Retinal pigment epithelial cell (primary cell): ENCODE data around the gene PDAP1.
"Not testable (repeated sequence)": the region's sequence is repeated elsewhere in the genome, so short reads cannot be mapped to it uniquely, and the experiment has no call there.

Experiments
- DNase-seq: peaks from one replicate; pipeline ENCODE4 v3.0.0-alpha.2; 2010; ENCODE audit warnings: low read depth
- H3K4me3 ChIP-seq: 2 replicates; pipeline ENCODE4 v1.5.1; 2011; ENCODE audit warnings: mild to moderate bottlenecking, low read length, control low read depth, moderate library complexity
- CTCF ChIP-seq: conservative IDR thresholded peaks from 2 replicates; pipeline ENCODE4 v1.5.1; 2011; ENCODE audit warnings: low read depth, low read length, control low read depth, inconsistent platforms

Gene PDAP1

DNA sequence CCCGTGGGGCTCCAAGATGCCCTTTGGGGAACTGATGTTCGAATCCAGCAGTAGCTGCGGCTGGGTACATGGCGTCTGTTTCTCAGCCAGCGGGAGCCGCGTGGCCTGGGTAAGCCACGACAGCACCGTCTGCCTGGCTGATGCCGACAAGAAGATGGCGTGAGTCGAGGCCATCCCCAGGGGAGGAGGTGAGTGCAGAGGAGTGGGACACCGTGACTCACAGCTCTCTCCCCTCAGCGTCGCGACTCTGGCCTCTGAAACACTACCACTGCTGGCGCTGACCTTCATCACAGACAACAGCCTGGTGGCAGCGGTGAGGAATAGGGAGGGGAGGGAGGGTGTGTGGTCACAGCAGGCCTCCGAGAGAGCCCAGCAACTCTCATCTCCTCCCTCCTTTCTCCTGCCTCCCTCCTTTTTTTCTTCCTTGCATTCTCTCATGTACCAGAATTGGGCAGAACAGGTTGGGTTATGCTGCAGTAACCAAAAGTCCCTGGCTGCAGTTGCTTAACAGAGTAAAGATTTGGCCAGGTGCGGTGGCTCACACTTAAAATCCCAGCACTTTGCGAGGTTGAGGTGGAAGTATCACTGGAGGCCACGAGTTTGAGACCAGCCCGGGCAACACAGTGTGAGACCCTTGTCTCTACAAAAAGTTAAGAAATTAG lies 17.3 kb downstream of the PDAP1 start:
- TF ChIP-seq CTCF, result no peak
- no peak for DNase-seq
- no peak overlapping the region for H3K4me3 ChIP-seq

DNA sequence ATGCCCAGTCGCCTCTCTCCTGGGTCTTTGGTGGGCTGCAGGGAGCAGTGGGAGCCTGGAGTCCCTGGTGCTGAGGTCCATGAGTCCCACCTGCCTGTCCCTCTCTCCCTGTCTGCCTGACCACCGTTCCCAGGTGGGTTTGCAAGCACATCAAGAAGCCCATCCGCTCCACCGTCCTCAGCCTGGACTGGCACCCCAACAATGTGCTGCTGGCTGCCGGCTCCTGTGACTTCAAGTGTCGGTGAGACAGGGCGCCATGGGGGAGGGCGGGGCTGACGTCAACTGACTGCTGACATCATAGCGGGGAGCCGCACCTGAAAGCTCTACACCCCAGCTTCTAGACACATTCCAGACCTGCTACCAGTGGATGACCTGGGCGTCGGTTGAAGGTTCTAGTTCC lies 18.6 kb downstream of the PDAP1 start:
- no peak for DNase-seq
- no peak overlapping the region for H3K4me3 ChIP-seq
- no peak for TF ChIP-seq CTCF

DNA sequence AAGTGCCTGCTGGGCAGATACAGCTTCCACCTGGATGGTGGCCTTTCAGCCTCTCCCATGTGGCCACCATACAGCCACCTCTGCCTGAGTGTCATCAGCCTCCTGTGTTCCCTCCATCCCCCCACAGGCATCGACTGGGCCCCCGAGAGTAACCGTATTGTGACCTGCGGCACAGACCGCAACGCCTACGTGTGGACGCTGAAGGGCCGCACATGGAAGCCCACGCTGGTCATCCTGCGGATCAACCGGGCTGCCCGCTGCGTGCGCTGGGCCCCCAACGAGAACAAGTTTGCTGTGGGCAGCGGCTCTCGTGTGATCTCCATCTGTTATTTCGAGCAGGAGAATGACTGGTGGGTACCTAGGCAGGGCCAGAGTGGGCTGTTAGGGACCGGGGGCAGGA lies 20.5 kb downstream of the PDAP1 start:
- no peak for TF ChIP-seq CTCF
- no peak overlapping the region for H3K4me3 ChIP-seq
- DNase-seq, result no peak

DNA sequence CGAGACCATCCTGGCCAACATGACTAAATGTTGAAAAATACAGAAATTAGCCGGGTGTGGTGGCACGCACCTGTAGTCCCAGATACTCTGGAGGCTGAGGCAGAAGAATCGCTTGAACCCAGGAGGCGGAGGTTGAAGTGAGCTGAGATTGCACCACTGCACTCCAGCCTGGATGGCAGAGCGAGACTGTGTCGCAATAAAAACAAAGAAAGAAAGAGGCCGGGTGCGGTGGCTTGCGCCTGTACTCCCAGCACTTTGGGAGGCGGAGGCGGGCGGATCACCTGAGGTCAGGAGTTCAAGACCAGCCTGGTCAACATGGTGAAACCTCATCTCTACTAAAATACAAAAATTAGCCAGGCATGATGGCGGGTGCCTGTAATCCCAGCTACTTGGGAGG lies 21.2 kb downstream of the PDAP1 start:
- not testable (repeated sequence) for DNase-seq, H3K4me3 ChIP-seq

- peak; percentile 35 for TF ChIP-seq CTCF
- DNase-seq, result no peak
- no peak overlapping the region for H3K4me3 ChIP-seq
Measured at GRCh38 chr7:99386584-99387238, 21.7 kb downstream of the PDAP1 start.

DNA sequence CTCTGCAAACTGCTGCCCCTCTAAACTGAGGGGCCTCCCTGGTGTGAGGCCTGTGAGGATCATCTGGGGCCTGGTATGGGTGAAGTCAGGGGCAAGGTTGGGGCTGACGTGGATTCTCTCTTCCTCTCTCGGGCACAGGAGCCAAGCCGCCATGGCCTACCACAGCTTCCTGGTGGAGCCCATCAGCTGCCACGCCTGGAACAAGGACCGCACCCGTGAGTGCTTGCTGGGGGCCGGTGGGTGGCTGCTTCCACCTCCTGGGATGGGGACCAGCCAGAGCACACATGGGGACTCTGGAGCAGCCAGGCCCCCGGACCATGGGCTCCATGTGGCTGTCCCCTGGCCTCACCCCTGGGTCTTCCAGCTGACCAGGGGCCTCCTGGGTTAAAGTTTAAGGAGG lies 22.8 kb downstream of the PDAP1 start:
- DNase-seq, result no peak
- H3K4me3 ChIP-seq, result no peak overlapping the region
- TF ChIP-seq CTCF, result no peak

GRCh38 chr7:99384523-99384922 lies 23.9 kb downstream of the PDAP1 start:
- no peak for TF ChIP-seq CTCF
- no peak for DNase-seq
- no peak overlapping the region for H3K4me3 ChIP-seq
